Measurements from ENCODE around the gene DDA1. TPM values are rescaled to one million over a fixed set of nuclear protein-coding genes. Genes with fewer than 3 reads are reported as not detected.

Gene DDA1
- total RNA-seq, 2 donors from 2014 or later: 8.9 to 13.5 TPM

DNA sequence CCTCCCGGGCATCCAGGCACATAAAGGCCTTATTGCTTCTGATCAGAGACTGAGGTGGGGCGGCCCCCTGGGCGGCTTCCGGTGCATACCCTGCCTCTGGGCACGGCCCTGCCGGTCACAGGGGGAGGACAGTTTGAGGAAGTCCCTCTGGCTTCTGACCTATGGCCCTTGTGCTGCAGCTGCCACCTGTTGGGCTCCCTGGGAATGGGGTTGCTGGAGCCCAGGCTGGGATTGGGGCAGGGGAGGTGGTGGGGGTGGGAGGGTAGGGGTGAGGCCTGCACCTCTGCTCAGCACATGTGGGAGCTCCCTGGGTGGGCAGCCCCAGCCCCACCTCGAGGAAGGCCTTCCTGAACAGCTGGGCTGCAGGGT, 14.6 kb downstream of the DDA1 start:
- DNase-seq (ENCODE audit: low spot score): no peak
- peaks cover 17% of the 10 kb centered on the region for H3K36me3 ChIP-seq

DNA sequence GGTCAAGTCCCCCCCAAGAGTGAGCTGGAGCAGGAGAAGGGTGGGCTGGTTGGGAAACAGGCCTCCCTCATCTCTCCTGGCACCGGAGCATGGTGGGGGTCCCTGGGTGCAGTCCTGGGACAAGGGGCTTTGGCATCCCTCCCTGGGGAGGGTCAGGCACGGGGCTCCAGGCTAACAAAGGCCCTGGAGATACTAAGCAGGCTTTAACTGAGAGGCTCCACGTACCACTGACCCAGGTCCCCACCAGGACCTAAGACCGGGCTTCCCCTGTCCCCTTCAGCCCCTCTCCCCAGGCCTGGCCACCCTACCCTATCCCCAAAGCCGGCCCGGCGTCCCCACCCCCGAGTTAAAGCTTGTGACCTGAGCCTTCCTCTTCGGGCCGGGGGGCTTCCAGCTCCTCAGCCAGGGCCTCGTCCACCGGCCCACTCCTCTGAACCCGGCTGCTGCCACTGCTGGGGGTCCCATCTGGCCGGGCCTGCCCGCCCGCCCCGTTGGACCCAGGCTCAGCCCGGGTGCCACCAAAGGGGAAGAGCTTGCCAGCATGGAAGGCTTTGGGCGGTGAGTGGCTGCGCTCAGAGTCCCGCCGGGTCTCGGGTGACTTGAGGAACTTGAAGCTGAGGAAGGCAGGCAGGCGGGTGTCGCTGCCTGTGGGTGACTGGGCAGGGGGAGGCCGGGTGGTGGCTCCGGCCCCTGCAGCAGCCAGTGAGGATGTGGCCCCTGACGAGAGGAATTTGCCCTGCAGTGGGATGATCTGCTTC, 15.2 kb downstream of the DDA1 start:
- H3K27me3 ChIP-seq (replicated peaks; ENCODE audit: insufficient read depth): no peaks in the 10 kb centered on the region
- ATAC-seq (ENCODE audit: insufficient number of reproducible peaks, low FRiP score, low read depth) (no peak), DNase-seq (ENCODE audit: low spot score) (no peak)
- H3K4me3 ChIP-seq: no peak overlapping the region
- peaks cover 16% of the 10 kb centered on the region for H3K36me3 ChIP-seq
- H3K9me3 ChIP-seq: no peaks in the 10 kb centered on the region
- H3K27ac ChIP-seq: no peak overlapping the region
- peaks cover 17 to 41% of the 10 kb centered on the region in 2 donors for H3K4me1 ChIP-seq (ENCODE audit: control insufficient read depth in 1 of 2, low read depth in 2 of 2)
- TF ChIP-seq, protein P1, sequence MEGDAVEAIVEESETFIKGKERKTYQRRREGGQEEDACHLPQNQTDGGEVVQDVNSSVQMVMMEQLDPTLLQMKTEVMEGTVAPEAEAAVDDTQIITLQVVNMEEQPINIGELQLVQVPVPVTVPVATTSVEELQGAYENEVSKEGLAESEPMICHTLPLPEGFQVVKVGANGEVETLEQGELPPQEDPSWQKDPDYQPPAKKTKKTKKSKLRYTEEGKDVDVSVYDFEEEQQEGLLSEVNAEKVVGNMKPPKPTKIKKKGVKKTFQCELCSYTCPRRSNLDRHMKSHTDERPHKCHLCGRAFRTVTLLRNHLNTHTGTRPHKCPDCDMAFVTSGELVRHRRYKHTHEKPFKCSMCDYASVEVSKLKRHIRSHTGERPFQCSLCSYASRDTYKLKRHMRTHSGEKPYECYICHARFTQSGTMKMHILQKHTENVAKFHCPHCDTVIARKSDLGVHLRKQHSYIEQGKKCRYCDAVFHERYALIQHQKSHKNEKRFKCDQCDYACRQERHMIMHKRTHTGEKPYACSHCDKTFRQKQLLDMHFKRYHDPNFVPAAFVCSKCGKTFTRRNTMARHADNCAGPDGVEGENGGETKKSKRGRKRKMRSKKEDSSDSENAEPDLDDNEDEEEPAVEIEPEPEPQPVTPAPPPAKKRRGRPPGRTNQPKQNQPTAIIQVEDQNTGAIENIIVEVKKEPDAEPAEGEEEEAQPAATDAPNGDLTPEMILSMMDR (IDR thresholded peaks at IDR 0.05): no peak

More for the DNA sequence above, 14.6 kb downstream of the DDA1 start:
- no peak overlapping the region for H3K27ac ChIP-seq
- TF ChIP-seq, protein P1 (IDR thresholded peaks at IDR 0.05): no peak
- no peaks in the 10 kb centered on the region for H3K27me3 ChIP-seq (replicated peaks; ENCODE audit: insufficient read depth)
- H3K9me3 ChIP-seq: no peaks in the 10 kb centered on the region
- ATAC-seq (ENCODE audit: insufficient number of reproducible peaks, low FRiP score, low read depth): no peak
- peaks cover 17 to 41% of the 10 kb centered on the region in 2 donors for H3K4me1 ChIP-seq (ENCODE audit: control insufficient read depth in 1 of 2, low read depth in 2 of 2)
- H3K4me3 ChIP-seq: no peak overlapping the region

DNA sequence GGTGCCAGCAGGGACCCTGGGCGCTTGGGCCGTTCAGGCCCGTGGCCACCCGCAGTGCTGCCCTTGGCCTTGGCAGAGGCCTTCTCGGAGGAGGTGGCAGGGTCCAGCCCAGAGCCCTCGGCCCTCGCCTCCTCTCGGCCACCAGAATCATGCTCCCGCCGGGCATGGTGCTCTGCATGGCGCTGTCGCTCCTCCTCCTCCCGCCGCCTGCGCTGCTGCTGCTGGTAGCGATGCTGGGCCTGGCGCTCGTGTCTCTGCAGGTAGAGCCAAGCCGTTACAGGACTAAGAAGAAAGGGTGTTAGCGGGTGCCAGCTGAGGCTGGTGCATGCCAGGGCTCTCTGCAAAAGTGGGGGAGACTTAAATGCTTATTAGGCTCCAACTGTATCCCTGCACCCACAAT, 15.8 kb downstream of the DDA1 start:
- H3K9me3 ChIP-seq: no peaks in the 10 kb centered on the region
- TF ChIP-seq, protein P1 (IDR thresholded peaks at IDR 0.05): no peak
- H3K27me3 ChIP-seq (replicated peaks; ENCODE audit: insufficient read depth): no peaks in the 10 kb centered on the region
- no peak for ATAC-seq (ENCODE audit: insufficient number of reproducible peaks, low FRiP score, low read depth)
- no peak for DNase-seq (ENCODE audit: low spot score)
- H3K4me3 ChIP-seq: no peak overlapping the region
- peaks cover 17 to 41% of the 10 kb centered on the region in 2 donors for H3K4me1 ChIP-seq (ENCODE audit: control insufficient read depth in 1 of 2, low read depth in 2 of 2)
- no peak overlapping the region for H3K27ac ChIP-seq
- peaks cover 13% of the 10 kb centered on the region for H3K36me3 ChIP-seq

DNA sequence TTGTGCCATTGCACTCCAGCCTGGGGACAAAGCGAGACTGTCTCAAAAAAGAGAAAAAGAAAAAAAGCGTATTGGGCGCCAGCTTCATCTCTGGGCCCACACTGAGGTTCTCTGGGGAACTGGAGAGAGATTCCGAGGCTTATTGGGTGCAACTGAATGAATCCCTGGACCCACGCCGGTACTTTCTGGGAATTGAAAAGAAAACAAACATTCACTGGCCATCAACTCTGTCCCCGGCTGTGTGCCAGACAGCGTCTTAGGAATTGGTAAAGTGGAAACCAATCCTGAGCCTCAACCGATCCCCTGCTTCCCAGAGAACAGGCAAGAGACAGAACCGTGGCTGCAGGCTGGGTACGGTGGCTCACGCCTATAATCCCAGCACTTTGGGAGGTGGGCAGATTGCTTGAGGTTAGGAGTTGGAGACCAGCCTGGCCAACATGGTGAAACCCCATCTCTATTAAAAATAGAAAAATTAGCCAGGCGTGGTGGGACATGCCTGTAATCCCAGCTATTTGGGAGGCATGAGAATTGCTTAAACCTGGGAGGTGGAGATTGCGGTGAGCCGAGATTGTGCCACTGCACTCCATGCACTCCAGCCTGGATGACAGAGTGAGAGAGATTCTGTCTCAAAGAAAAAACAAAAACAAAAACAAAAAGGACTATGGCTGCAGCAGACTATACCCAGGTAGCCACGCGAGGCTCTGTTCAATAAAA, 16.7 kb downstream of the DDA1 start:
- TF ChIP-seq, protein P1 (IDR thresholded peaks at IDR 0.05): no peak
- no peaks in the 10 kb centered on the region for H3K9me3 ChIP-seq
- no peak for ATAC-seq (ENCODE audit: insufficient number of reproducible peaks, low FRiP score, low read depth)

DNA sequence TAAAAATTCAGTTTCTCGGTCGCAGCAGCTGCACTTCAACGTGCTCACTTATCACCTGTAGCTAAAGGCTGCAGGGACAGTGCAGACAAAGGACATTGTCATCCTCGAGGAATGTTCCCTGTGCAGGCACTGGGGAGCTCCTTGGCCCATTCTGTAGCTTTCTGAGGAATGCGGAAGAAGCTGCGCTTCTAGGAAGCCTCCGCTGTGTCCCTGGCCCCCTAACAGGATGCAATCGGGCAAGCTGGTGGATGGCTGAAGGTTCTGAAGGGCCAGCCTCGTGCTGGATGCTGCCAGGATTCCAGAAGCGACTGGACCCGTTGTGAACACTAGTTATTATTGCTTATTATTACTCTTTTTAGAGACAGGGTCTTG, 17.2 kb downstream of the DDA1 start:
- Histone ChIP-seq H3K36me3 (peaks cover 10% of the 10 kb centered on the region), H3K27ac (peak overlapping the region in 1 of 2 donors; percentile 28), H3K4me1 (ENCODE audit: control insufficient read depth in 1 of 2, low read depth in 2 of 2) (peaks cover 17 to 41% of the 10 kb centered on the region in 2 donors), H3K9me3 (no peaks in the 10 kb centered on the region), H3K27me3 (replicated peaks; ENCODE audit: insufficient read depth) (no peaks in the 10 kb centered on the region), H3K4me3 (no peak overlapping the region)
- no peak for DNase-seq (ENCODE audit: low spot score)
- TF ChIP-seq, protein P1 (IDR thresholded peaks at IDR 0.05): no peak
- ATAC-seq (ENCODE audit: insufficient number of reproducible peaks, low FRiP score, low read depth): no peak

More for the DNA sequence above, 16.7 kb downstream of the DDA1 start:
- H3K27me3 ChIP-seq (replicated peaks; ENCODE audit: insufficient read depth): no peaks in the 10 kb centered on the region
- DNase-seq (ENCODE audit: low spot score): peak; percentile 68
- peaks cover 17 to 41% of the 10 kb centered on the region in 2 donors for H3K4me1 ChIP-seq (ENCODE audit: control insufficient read depth in 1 of 2, low read depth in 2 of 2)
- no peak overlapping the region for H3K4me3 ChIP-seq
- peak overlapping the region in 1 of 2 donors; percentile 28 for H3K27ac ChIP-seq
- H3K36me3 ChIP-seq: peaks cover 10% of the 10 kb centered on the region
